GM12801 (cell line): ENCODE results near the gene SPC24.

Experiments used
- TF ChIP-seq, protein P1 (sequence below): IDR thresholded peaks from one replicate; pipeline ENCODE4 v1.5.1; 2011; ENCODE audit warnings: control low read depth; ENCODE audit not compliant: insufficient read length; ENCODE audit errors: extremely low read depth

SPC24 gene

DNA sequence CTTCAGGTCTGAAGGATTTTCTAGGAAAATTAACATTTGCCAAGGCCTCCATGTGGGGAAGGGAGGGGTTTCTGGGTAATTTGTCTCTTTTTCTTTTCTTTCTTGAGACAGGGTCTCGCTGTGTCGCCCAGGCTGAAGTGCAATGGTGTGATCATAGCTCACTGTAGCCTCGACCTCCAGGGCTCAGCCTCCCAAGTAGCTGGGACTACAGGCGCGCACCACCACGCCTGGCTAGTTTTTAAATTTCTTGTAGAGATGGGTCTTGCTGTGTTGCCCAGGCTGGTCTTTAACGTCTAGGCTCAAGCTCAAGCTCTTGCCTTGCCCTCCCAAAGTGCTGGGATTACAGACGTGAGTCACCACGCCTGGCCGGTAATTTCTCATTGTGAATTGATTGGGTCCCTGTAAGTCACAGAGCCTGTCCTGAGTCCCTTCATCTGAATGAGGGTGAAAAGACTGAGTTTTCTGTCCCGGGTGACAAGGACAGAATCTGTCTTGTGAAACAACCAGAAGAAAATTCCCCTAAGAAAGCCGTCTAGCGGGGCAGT is 10.0 kb upstream of the SPC24 start:
- TF ChIP-seq, protein P1, sequence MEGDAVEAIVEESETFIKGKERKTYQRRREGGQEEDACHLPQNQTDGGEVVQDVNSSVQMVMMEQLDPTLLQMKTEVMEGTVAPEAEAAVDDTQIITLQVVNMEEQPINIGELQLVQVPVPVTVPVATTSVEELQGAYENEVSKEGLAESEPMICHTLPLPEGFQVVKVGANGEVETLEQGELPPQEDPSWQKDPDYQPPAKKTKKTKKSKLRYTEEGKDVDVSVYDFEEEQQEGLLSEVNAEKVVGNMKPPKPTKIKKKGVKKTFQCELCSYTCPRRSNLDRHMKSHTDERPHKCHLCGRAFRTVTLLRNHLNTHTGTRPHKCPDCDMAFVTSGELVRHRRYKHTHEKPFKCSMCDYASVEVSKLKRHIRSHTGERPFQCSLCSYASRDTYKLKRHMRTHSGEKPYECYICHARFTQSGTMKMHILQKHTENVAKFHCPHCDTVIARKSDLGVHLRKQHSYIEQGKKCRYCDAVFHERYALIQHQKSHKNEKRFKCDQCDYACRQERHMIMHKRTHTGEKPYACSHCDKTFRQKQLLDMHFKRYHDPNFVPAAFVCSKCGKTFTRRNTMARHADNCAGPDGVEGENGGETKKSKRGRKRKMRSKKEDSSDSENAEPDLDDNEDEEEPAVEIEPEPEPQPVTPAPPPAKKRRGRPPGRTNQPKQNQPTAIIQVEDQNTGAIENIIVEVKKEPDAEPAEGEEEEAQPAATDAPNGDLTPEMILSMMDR: no peak

DNA sequence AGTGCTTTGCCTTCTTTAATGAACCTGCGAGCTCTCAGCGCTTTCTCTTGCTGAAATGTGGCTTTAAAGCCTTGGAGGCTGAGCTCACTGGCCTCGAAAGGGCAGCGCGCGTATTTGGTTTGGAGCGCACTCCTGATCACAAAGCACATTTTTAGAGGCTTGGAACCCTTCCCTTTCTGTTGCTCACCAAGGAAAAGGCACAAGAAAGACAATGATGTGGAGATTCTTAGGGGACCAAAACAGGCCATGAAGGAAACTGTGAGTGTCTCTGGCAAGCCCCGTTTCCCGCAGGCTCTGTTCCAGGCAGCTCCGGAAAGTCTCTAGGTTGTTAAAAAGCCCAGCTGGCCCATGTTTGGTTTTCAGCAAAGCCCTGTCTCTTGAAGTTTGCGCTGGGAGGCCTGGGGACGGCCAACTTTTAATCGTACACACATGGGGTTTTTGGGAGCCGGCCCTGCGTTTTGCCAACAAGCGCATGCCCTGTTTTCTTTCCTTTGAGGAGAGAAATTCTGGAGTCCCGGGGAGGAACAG is 9.4 kb upstream of the SPC24 start:
- TF ChIP-seq, protein P1: no peak

DNA sequence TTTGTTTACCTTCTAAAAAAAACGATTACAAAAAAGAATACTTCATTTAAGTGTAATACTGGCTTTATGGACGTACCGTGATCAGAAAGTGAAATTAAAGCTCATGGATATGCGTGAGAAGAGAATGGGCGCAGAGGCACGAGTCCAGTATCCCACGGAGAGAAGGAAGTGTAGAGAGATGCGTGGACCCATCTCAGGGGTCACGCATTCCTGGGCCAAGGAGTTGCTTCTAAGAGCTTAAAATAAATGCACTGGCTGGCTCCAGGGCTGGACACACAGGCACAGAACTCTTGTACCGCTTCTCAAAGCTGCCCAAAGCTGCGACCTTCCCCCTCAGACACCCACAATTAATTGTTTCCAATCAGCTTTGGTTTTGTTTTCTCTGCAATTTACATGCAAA is 8.7 kb upstream of the SPC24 start:
- TF ChIP-seq, protein P1: no peak

DNA sequence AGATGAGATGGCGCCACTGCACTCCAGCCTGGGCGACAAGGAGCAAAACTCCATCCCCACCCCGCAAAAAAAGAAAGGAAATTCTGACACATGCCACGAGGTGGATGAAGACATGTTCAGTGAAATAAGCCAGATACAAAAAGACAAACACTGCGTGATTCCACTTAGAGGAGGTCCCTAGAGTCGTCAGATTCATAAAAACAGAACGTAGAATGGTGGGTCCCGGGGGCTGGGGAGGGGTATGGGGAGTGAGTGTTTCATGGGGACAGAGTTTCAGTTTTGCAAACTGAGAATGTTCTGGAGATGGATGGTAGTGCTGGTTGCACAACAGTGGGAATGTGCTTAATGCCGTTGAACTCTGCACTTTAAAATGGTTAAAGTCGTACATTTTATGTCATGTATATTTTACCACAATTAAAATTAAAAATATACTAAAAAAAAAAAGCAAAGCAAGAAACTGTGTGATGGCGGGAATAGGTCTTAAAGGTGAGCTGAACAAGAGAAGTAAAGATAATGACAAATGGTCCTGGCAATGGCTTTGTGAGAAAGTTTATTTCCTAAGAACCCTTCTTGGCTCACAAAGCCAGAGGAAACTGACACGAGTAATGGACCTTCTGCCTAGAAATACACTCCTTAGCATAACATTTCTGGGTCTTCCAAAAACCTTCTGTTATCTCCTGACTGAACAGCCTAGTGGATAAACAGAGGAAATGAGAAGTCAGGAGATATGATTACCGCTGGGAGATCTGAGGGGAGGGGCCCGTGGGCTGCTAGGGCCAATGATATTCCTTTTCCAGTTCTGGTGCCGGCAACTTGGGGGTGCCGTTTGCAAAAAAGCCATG is 4.2 kb upstream of the SPC24 start:
- TF ChIP-seq, protein P1: no peak

DNA sequence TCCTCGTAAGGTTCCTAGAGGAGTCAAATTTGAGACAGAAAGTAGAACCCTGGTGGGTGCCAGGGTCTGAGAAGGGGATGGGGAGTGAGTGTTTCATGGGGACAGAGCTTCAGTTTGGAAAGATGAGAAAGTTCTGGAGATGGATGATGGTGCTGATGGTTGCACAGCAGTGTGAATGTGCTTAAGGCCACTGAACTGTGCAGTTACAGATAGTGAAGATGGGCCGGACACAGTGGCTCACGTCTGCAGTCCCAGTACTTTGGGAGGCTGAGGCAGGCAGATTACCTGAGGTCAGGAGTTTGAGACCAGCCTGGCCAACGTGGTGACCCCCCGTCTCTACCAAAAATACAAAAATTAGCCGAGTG is 917 bp downstream of the SPC24 start:
- TF ChIP-seq, protein P1: no peak

DNA sequence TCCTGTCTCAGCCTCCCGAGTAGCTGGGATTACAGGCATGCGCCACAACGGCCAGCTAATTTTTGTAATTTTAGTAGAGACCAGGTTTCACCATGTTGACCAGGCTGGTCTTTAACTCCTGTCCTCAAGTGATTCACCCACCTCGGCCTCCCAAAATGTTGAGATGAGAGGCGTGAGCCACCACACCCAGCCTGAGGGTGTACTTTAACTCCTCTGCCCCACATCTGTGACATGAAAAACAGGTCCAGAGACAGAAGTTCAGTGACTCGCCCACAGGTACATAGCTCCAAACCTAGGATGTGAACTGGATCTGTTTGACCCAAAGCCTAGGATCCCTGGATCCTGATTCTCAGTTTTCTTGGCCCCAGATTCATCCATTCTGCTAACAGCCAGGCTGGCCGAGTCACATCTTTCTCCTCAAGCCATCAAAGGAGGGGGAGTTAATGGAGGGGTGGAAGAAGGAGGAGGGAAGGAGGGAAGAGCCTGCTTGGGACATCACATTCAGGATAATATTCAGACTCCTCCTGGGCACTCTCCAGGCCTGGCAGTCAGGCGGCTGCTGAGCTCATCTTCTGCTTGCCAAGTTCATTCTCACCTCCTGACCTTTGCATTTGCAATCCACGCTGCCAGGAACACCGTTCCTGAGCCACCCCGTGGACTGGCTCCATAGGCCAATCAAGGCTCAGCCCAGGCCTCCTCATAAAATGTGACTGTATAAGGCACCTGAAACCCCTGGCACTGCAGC is 3.1 kb downstream of the SPC24 start:
- TF ChIP-seq, protein P1: no peak

DNA sequence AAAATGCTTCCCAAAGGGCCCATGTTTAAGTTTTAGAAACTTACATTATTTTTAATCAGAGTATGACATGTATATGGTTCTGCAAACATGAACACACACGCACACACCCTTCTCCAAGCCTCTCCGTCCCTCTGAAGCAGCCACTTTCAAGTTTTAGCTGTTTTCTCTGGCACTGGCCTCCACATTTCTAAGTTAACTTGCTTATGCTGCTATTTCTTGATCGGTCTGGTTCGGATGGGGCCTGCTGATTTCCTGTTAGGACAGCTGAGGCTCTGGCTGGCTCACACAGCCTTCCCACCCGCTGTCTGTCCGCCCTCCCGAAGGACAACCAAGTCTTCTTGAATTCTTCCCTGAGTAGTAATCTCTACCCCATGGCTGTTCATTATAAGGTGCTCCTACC is 4.4 kb downstream of the SPC24 start:
- TF ChIP-seq, protein P1: no peak
